GM18499 (cell line): Measurements from ENCODE around the gene IGLON5.

Experiments used
- ATAC-seq: cut with Tn5 transposase; IDR thresholded peaks from one replicate; pipeline ENCODE4 v1.9.1; 2021; ENCODE audit warnings: moderate number of reproducible peaks; ENCODE audit not compliant: insufficient read depth, unreplicated experiment

The IGLON5 gene

DNA sequence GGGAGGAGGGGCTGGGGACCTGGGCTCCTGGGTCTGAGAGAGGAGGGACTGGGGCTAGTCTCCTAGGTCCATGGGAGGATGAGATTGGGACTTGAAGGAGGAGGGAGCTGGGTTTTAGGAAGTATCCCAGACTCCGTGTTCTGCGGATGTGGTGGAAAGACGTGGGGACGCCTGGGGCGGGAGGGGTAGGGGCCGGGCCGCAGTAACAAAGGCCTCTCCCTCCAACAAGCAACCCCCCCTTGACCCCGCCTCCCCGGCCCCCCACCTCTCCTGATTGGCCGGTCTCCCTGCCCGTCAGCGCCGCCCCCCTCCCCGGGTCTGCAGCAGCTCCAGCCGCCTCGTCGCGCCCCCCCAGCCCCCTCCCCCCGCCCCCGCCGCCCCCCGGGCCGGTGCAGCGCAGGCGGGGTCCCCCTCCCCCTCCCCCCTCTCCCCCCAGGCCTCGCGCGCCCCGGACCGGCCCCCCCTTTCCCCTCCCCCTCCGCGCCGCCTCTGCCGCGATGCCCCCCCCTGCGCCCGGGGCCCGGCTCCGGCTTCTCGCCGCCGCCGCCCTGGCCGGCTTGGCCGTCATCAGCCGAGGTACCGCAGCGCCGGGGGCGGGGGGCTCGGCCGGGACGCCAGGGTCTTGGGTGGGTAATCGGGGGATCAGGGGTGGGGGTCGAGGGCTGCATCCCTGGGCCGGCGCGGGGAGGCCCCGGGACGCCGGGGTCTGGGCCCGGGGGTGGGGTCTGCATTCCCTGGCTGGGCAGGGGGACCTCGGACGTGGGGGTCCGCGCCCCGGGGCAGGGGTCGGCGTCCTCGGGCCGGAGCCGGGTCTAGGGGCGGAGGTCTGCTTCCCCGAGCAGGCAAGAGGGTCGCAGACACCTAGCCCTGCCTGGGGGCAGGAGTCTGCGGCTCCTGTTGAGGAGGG lies at the start of gene IGLON5:
Gene IGLON5 (plus strand): TSS at position 294 of the 907 bp plus-strand sequence. CDS start 204 bp downstream, at position 498.
- ATAC-seq: no peak

DNA sequence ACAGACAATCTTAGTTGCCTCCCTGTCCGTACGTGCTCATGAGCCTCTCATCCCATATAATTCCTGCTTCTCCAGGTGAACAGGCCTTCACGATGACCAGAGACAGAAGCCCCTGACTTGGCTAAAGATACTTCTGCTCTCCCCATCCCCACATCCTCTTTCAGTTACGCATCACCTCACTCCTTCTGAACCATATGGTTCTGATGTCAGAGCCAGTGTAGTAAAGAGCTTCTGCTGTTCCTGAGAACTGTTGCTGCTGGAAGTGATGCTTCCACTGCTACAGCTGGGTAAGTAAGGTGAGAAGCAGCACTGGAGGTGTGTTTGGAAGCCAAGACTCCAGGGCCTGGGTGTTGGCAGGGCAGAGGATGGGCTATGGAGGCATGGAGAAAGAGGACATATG lies 47.6 kb upstream of the IGLON5 start:
- ATAC-seq: no peak

DNA sequence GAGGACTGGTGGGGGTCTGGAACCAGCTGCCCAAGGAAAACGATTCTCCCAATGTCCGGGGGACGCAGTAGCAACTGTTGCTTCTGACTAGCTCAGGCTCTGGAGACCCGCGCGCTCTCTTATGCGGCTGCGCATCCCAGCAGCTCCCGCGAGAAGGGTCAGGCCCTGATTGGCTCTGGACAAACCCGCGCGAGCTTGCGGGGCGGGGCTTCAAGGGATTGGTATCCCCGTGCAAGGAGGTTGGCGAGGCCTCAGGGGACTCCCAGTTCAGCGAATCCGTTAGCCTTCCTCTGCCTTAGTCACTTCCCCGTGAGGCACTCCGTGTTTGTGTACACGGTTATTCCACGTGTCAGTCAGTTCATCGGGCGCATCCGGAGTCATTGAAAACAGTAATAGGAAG lies 40.4 kb upstream of the IGLON5 start:
- ATAC-seq: no peak

DNA sequence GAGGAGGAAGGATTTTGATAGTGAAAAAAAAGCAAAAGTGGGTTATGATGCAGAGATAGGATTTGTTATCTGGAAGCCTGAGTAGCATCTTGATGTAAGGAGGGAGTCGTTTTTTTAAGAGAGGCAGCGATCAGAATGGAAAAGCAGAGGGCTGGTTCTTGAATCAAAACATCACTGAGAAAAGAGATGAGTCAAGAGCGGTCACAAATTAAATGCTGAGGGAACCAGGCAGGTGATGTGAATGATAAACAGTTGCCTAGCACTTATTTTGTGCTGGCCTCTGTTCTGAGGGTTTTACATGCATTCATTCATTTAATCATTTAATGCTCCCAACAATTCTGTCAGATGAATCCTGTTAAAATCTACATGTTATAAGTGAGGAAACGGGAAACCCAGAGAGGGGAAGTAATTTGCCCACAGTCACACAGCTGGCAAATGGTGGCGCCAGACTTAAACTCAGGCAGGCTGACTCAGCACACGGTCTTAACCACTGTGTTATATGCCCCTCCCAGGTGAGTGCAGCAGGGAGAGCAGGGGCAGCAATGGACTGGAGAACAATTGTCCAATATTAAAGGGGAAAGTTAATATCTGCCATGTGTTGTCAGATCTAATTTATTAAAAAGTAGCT lies 39.1 kb upstream of the IGLON5 start:
- ATAC-seq: no peak

DNA sequence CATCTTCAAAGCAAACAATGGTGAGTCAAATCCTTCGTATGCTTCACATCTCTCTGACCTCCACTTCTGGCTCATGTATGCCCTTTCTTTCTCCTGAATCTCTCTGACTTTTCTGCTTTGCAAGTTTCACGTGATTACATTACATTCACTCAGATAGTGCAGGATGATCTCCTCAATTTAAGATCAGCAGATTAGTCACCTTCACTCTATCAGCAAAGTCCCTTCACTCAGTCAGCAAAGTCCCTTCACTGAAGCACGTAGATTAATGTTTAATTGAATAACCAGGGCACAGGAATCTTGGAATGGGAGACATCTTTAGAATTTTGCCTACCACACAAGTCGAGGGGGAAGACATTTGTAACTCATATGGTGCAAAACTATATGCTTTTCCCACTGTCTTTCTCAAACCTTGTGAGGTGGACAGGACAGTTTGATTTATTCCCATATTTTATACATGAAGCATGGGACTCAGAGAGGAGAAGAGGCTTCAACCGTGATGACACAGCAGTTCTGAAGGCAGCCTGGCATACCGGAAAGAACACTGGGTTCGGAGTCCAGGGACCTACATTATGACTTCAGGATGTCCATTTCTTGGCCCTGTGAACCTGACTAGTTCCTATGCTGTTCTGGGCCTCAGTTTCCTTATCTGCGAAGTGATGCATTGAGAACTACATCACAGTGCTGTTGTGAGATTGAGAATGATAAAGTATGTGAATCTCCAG lies 37.2 kb upstream of the IGLON5 start:
- no peak for ATAC-seq

DNA sequence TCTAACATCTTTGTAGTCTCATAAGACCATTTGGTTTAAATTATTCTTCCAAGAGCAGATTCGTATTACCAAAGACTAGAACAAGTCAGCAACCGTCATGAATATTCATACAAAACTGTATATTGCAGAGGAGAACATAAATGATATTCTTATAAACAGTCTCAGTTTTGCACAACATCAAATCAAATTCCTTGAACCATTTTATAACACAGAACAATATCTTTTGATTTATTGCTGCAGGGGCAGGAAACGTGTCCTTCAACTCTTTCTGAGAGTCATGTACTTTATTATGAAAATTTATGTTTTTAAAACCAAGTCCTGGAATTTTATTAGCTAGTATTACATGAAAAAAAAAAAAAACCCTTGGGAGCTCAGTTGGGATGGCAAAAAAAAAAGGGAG lies 34.3 kb upstream of the IGLON5 start:
- no peak for ATAC-seq

DNA sequence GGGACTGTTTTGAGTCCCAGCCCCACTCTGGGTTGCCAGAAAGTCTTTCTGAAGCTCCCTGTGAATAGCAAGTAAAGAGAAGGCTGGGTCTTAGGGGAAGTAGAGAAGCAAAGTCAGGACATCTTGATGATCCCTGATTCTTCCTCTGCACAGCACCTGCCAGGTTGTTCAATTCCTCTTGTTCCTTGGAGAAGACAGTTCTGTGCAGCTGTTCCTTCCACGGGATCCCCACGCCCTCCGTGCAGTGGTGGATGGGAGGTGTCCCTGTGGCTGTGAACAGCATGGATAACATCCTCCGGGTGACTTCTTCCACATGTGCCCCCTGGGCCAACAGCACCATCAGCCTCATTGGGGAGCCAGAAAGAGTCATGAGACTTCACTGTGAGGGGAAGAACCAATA lies 29.1 kb upstream of the IGLON5 start:
- no peak for ATAC-seq

DNA sequence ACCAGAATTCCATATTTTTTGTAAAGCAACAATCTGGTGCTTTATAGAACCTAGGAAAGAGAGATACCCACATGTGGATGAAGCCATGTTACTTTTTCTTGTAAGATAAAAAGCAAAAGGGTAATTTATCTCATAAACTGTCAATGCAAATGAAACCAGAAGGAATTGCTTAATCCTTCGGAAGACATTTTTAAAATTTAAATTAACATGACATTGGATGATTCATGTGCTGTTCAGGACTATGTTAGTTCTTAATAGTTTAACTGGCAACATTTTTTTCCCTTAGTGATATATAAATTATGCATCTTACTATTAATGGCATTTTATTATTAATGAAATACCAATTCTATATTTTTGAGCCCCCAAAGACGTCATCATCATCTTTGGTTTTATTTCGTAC lies 25.8 kb upstream of the IGLON5 start:
- ATAC-seq: no peak

DNA sequence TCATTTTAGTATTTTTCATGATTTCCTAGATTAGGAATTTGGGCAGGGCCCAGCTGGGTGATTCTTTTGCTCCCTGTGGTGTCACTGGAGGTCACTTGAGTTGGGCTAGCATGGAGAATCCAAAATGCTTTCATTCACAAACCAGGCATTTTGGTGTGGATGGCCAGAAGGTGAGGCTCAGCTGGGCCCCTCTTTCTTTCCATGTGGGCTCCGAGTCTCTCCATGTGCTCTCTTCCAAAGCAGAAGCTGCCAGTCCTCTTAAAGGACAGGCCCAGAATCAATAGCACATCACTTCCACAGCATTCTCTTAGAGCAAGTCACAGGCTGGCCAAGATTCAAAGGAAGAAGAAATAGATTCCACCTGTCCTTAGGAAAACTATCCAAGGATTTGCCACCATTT lies 21.8 kb upstream of the IGLON5 start:
- ATAC-seq: no peak

DNA sequence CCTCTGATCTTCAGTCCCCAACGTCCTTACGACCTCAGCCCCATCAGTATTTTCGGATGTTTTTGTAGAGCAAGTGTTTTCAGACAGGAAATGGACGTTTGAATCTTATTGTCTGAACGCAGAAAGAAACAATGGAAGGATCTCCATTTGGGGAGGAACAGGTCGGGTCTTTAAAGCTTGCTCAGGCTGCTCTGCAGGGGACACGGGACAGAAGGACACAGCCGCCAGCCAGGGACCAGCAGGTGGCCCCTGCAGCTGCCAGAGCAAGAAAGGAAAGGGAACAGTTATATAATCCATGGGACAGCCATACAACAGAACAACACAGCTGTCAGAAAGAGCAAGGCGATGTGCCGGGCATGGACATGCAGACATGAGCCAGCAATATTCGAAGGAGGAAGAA lies 18.5 kb upstream of the IGLON5 start:
- ATAC-seq: no peak

DNA sequence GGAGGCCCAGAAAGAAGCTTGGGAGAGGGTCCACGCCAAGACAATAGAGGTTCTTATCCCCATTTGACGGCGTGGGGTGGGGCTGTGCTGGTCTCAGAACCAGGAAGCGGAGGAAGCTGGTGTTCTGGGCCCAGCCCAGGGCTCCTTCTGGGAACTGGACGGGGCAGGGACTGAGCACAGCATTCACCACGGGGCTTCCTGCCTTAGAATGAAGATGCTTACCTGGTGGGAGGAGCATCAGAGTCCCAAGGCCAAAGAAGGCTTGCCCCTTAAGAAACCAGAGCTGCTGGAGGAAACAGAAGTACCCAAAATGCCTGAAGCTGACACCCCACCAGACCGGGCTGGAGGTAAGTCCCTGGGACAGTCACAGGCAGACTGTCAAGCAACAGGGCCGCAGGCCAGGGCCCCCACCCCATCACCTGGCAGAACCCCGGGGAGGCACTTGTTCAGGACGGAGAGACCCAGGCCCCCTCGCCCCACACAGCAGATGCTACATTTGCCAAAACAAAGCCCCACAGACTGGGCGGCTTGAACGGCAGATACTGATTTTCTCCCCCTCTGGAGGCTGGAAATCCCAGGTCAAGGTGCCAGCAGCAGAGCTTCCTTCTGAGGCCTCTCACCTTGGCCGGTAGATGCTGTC lies 17.8 kb upstream of the IGLON5 start:
- ATAC-seq: no peak

DNA sequence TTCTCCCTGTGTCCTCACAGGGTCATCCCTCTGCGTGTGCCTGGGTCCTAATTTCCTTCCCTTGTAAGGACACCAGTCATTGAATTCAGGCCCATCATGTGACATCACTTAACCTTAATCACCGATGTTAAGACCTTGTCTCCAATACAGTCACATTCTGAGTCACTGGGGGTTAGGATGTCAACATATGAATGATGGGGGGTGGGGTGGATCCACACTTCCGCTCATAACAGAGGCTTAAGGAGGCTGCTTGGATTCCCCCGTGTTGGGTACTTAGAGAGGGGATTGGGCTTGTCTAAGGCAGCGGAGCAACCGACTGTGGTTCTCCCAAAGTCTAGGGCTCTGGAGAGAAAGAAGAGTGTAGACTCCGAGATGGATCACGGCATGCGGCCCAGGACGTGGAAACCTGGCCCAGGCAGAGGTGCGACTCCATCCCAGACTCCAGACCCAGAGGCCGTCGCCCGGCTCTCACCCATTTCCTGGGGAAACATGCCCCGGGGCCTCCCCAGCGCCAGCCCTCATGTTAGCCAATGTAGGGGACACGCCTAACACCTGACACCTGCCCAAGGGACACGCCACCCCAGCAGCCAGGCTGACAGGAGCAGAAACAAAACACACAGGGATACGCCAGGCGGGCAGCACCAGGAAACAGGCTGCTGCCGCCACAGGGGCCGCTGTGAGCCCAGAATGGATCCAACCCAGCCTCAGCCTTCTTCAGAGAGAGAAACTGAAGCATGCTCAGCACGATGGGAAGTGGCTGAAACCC lies 17.1 kb upstream of the IGLON5 start:
- ATAC-seq: no peak

DNA sequence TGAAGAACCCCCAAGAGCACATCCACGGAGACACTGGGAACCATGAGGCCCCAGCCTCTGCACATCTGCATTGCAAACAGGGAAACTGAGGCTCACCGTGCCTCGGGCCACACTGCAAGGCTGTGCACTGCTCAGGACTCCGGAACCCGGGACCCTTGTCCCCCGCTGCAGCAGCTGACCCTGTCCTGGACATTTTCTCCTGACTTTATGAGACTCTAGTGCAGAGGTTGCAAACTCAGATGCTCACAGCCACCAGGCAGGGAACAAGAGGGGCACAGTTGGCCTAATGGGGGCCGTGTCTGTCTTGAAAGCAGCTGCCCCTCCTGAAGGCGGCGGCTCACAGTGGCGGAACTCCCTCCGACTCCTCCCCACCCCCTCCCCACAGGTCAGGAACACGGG lies 16.5 kb upstream of the IGLON5 start:
- no peak for ATAC-seq

DNA sequence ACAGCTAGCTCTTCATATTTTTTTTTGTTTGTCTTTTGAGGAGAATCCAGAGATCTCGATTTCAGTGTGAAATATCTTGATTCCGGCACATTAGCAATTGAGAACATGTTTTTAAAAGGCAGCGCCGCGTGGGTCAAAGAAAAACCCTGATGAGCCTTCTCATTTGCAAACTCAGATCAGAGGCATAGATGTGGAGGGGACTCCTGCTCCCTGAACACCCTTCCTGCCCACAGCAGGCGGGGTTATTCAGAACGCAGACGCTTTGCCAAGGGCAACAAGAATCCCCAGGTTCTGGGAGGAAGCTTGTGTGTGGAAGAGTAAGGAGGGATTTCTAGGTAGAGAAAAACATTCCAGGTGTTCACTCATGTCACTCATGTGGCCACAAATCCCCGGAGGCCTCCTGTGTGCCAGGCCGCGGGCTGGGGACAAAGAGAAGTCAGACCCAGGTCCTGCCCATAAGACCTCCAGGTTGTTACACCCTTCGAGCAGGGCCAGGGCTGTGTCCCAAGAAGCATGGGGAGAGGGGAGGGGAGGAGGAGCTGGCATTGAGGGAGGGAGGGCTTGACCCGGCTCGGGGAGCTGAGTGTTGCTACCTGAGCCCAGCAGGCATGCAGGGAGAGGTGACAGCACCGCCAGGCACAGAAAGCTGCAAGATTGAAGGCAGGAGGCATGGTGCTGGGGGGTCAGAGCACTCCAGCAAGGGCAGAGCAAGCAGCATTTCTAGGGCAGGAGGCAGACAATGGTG lies 15.9 kb upstream of the IGLON5 start:
- no peak for ATAC-seq

DNA sequence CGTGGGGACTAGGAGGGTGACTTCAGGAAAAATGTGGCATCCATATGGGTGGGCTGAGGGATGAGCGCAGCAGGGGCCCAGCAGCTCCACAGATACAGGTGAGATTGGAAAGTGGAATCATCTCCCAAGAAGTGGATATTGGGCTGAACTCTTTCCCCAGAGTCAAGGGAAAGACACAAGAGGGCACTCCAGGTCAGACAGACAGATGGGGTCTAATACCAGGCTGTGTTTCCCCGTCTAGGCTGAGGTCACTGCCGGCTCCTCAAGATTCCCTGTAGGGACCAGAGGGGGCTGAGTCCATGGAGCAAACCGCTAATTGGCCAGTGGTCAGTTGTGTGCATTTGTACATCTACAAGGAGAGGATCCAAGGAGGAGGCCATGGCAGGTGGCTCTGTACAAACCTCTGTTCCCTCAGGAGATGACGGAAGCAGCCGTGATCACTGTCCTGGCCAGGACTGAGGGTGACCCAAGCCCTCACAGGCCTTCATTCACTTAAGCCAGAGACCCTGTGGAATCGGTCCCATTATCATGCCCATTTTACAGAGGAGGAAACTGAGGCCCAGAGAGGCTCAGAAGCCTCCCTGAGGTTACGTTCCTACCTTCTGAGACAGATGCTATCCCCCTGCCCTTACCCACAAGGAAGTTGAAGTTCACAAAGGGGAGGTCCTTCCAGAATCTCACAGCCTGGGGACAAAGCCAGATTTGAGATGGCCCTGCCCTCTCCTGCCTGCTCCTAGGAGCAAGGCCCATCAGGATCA lies 14.9 kb upstream of the IGLON5 start:
- ATAC-seq: no peak

DNA sequence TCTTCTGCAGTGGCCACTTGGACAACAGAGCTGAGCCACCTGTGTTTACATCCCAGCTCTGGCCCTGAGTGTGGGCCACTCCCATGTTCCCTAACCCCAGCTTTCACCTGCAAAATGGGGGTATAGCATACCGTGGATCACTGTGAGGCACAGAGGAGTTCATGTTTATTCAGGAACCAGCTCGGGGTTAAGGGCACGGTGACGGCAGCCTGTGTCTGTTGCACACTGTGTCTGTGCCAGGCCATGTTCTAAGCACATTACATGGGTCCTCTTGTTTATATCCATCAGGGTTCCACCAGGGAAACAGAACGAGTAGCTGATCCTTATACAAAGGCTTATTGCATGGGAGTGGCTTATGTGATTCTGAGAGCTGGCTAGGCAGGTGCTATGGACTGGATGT lies 14.0 kb upstream of the IGLON5 start:
- no peak for ATAC-seq

DNA sequence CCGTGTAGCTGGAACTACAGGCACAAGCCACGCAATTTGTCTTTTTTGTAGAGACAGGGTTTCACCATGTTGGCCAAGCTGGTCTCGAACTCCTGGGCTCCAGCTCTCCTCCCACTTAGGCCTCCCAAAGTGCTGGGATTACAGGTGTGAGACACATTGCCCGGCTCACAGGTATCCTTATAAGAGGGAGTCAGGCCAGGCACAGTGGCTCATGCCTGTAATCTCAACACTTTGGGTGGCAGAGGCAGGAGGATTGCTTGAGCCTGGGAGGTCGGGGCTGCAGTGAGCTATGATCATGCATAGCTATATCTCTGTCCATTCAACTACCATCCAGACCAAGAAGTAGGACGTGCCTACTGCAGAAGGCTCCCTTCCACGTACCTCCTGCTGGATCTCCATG lies 10.2 kb upstream of the IGLON5 start:
- ATAC-seq: no peak

DNA sequence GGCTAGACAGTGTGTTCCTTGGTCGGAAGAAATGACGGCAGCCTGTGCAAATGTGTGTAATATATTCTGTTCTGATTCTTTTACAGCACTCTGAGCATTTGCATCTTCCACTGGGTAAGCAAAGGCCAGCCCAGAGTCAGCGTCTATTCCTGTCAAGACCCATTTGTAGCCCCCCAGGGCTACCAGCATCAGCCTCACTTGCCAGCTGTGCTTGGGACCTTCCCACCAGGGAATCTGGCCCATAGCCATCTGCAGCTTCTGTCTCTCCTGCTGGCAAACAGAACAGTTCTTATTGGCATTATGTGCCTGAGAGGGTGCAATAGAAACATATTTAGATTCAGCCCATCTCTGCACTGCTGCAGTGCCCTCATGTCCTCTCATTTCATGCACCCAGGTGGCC lies 6.0 kb upstream of the IGLON5 start:
- no peak for ATAC-seq

DNA sequence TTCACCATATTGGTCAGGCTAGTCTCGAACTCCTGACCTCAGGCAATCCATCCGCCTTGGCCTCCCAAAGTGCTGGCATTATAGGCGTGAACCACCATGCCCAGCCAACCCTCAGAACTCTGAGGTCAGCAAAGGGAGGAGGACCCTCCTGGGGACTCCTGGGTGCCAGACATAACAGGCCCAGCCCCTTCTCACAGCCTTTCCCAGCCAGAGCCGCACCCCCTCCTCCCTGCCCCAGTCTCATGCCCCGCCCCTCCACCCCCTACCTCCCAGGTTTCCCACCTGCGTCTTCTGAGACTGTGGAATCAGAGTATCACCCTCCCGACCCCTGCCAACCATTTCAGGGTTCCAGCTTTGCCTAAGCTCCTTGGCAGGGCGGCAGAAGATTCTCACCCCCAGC lies 5.2 kb downstream of the IGLON5 start:
- ATAC-seq: no peak
